Vagina (tissue), 2 donors: ENCODE measurements around the gene GAD1.

Experiments
- POLR2A ChIP-seq, 2 donors: fragments of 450-650 bp; IDR thresholded peaks; one replicate each; pipeline ENCODE4 v1.6.1; 2017; ENCODE audit warnings: antibody characterized with exemption in 2 of 2, mild to moderate bottlenecking in 2 of 2, moderate library complexity in 2 of 2
- TF ChIP-seq, protein P1 (sequence below), 3 experiments: fragments of 450-650 bp in 2 of 3; fragments of 200-600 bp in 1 of 3; sonication (generic) in 1 of 3; IDR thresholded peaks; one replicate each; pipeline ENCODE4 v1.5.1; 2017 to 2019; ENCODE audit warnings: antibody characterized with exemption in 3 of 3, mild to moderate bottlenecking in 2 of 3, moderate library complexity in 2 of 3

DNA sequence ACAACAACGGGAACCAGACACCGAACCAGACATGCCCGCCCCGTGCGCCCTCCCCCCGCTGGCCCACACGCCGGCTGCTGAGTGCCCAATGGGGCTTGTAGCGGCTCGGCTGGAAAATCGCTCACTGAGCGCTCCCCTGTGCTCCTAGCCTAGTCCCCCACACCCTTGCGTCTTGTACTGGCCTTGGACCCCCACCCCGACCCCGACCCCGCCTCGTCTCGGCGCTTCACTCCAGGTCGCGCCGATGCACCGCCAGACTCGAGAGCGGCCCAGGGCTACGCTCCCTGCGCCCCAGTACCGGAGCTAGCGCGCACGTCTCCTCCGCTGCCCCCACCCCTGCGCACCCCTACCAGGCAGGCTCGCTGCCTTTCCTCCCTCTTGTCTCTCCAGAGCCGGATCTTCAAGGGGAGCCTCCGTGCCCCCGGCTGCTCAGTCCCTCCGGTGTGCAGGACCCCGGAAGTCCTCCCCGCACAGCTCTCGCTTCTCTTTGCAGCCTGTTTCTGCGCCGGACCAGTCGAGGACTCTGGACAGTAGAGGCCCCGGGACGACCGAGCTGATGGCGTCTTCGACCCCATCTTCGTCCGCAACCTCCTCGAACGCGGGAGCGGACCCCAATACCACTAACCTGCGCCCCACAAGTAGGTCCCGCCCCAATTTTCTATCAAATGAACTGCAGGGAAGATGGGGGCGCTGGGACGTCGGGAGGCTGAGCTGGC is 1.5 kb downstream of the GAD1 start:
- TF ChIP-seq, protein P1, sequence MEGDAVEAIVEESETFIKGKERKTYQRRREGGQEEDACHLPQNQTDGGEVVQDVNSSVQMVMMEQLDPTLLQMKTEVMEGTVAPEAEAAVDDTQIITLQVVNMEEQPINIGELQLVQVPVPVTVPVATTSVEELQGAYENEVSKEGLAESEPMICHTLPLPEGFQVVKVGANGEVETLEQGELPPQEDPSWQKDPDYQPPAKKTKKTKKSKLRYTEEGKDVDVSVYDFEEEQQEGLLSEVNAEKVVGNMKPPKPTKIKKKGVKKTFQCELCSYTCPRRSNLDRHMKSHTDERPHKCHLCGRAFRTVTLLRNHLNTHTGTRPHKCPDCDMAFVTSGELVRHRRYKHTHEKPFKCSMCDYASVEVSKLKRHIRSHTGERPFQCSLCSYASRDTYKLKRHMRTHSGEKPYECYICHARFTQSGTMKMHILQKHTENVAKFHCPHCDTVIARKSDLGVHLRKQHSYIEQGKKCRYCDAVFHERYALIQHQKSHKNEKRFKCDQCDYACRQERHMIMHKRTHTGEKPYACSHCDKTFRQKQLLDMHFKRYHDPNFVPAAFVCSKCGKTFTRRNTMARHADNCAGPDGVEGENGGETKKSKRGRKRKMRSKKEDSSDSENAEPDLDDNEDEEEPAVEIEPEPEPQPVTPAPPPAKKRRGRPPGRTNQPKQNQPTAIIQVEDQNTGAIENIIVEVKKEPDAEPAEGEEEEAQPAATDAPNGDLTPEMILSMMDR (IDR thresholded peaks at IDR 0.05) = no peak
- no peak for TF ChIP-seq POLR2A (IDR thresholded peaks at IDR 0.05)
